H1 (cell line): ENCODE measurements around the gene SLC35F1. TPM values are rescaled to one million over a fixed set of nuclear protein-coding genes. Genes with fewer than 3 reads are reported as not detected.

ENCODE experiments used
- CTCF ChIA-PET: fragments of 300-600 bp; sonication (Branson Sonifier 250); formaldehyde crosslinking; loops from one replicate; lab custom pipeline; 2021; ENCODE audit not compliant: partially characterized antibody; lab: Charles Lee
- POLR2A ChIA-PET: fragments of 300-600 bp; sonication (Branson Sonifier 250); formaldehyde crosslinking; loops from one replicate; lab custom pipeline; 2021; ENCODE audit warnings: inconsistent platforms; ENCODE audit not compliant: partially characterized antibody; lab: Charles Lee
- DNase-seq, 2 experiments: peaks; one replicate each; pipeline versions ENCODE4 v3.0.0 to v3.0.0-alpha.2; 2010 to 2022; ENCODE audit warnings: low spot score in 2 of 2, low read depth in 1 of 2, mixed read lengths in 1 of 2
- FAIRE-seq: peaks from 2 replicates; lab custom pipeline; 2011; peaks lifted over from hg19 to GRCh38; lab: Jason Lieb, UNC
- H2AFZ ChIP-seq: 2 replicates; pipeline ENCODE4 v1.8.1; 2012; ENCODE audit warnings: low read length, inconsistent platforms
- H2AK5ac ChIP-seq: 2 replicates; pipeline ENCODE4 v1.6.1; 2013; ENCODE audit warnings: low read depth, low read length
- H2BK120ac ChIP-seq: replicated peaks from 2 replicates; pipeline ENCODE3; 2013; ENCODE audit warnings: low read depth, low read length, inconsistent platforms
- H2BK12ac ChIP-seq: 2 replicates; pipeline ENCODE4 v1.6.1; 2013; ENCODE audit warnings: low read depth, low read length
- H2BK15ac ChIP-seq: 2 replicates; pipeline ENCODE4 v1.6.1; 2013; ENCODE audit warnings: low read length
- H2BK20ac ChIP-seq: 2 replicates; pipeline ENCODE4 v1.6.1; 2013; ENCODE audit warnings: low read length
- H2BK5ac ChIP-seq: 2 replicates; pipeline ENCODE4 v1.6.1; 2013; ENCODE audit warnings: low read depth, low read length
- H3K14ac ChIP-seq: 2 replicates; pipeline ENCODE4 v1.6.1; 2013; ENCODE audit warnings: inconsistent platforms; ENCODE audit not compliant: insufficient read length
- H3K18ac ChIP-seq: 2 replicates; pipeline ENCODE4 v1.6.1; 2013; ENCODE audit warnings: low read length; ENCODE audit errors: extremely low read depth
- H3K23ac ChIP-seq: 2 replicates; pipeline ENCODE4 v1.6.1; 2013; ENCODE audit warnings: inconsistent platforms; ENCODE audit not compliant: insufficient read length
- H3K23me2 ChIP-seq: 2 replicates; pipeline ENCODE4 v1.6.1; 2013; ENCODE audit warnings: low read depth, low read length
- H3K27ac ChIP-seq: 2 replicates; pipeline ENCODE4 v1.6.1; 2011; ENCODE audit warnings: low read depth, low read length, inconsistent platforms
- H3K27me3 ChIP-seq, 4 experiments: replicated peaks in 1 of 4; 1 replicate in 1 of 4; 2 replicates in 3 of 4; pipeline versions ENCODE4 v1.6.1 to v1.8.1; 2011 to 2013; ENCODE audit warnings: low read length in 3 of 4, mild to moderate bottlenecking in 3 of 4, inconsistent platforms in 2 of 4, mixed read lengths in 2 of 4, moderate library complexity in 1 of 4; ENCODE audit not compliant: control insufficient read depth in 3 of 4, insufficient read depth in 3 of 4; ENCODE audit errors: extremely low read depth in 1 of 4
- H3K36me3 ChIP-seq, 4 experiments: 2 replicates each; pipeline versions ENCODE4 v1.6.1 to v1.8.1; 2011 to 2013; ENCODE audit warnings: mild to moderate bottlenecking in 4 of 4, low read length in 3 of 4, moderate library complexity in 2 of 4, control low read depth in 1 of 4, inconsistent platforms in 1 of 4; ENCODE audit not compliant: insufficient read depth in 4 of 4, control insufficient read depth in 2 of 4
- H3K4ac ChIP-seq: replicated peaks from 2 replicates; pipeline ENCODE3; 2013; ENCODE audit warnings: low read length, low read depth, mixed read lengths, inconsistent platforms; ENCODE audit not compliant: insufficient read length
- H3K4me1 ChIP-seq, 4 experiments: replicated peaks in 1 of 4; 1 replicate in 1 of 4; 2 replicates in 3 of 4; pipeline versions ENCODE4 v1.6.1 to v1.8.1; 2011 to 2013; ENCODE audit warnings: low read length in 3 of 4, inconsistent platforms in 2 of 4, mixed read lengths in 1 of 4; ENCODE audit not compliant: insufficient read depth in 4 of 4, control insufficient read depth in 3 of 4
- H3K4me2 ChIP-seq, 2 experiments: 2 replicates each; pipeline versions ENCODE4 v1.6.1 to v1.8.1; 2011 to 2013; ENCODE audit warnings: low read depth in 2 of 2, low read length in 2 of 2, control low read depth in 1 of 2, inconsistent platforms in 1 of 2, mild to moderate bottlenecking in 1 of 2; ENCODE audit not compliant: insufficient read depth in 1 of 2
- H3K4me3 ChIP-seq, 4 experiments: fragments of 200-600, 300-600 bp in 1 of 4; sonication (generic), shearing (Covaris generic), sonication (Bioruptor Twin) in 1 of 4; 2 replicates each; pipeline versions ENCODE4 v1.5.1 to v1.8.1; 2011 to 2016; ENCODE audit warnings: low read length in 4 of 4, low read depth in 3 of 4, control low read depth in 2 of 4, inconsistent platforms in 2 of 4, mild to moderate bottlenecking in 2 of 4, mixed read lengths in 1 of 4, moderate library complexity in 1 of 4; ENCODE audit not compliant: insufficient read depth in 2 of 4; ENCODE audit errors: extremely low read depth in 1 of 4
- H3K56ac ChIP-seq: replicated peaks from 2 replicates; pipeline ENCODE3; 2013; ENCODE audit warnings: low read depth, mild to moderate bottlenecking, mixed read lengths, low read length, inconsistent platforms; ENCODE audit not compliant: insufficient read length
- H3K79me1 ChIP-seq: 2 replicates; pipeline ENCODE4 v1.6.1; 2013; ENCODE audit warnings: low read depth, low read length, control low read depth
- H3K79me2 ChIP-seq, 2 experiments: 2 replicates each; pipeline versions ENCODE4 v1.6.1 to v1.8.1; 2012 to 2013; ENCODE audit warnings: low read length in 2 of 2, mild to moderate bottlenecking in 2 of 2, inconsistent platforms in 1 of 2; ENCODE audit not compliant: insufficient read depth in 2 of 2, control insufficient read depth in 1 of 2
- H3K9ac ChIP-seq, 4 experiments: replicated peaks in 1 of 4; 1 replicate in 1 of 4; 2 replicates in 3 of 4; pipeline versions ENCODE4 v1.6.1 to v1.8.1; 2011 to 2013; ENCODE audit warnings: low read depth in 3 of 4, low read length in 3 of 4, control low read depth in 2 of 4, mild to moderate bottlenecking in 2 of 4, moderate library complexity in 2 of 4, inconsistent platforms in 1 of 4; ENCODE audit errors: extremely low read depth in 1 of 4
- H3K9me3 ChIP-seq, 2 experiments: 2 replicates each; pipeline versions ENCODE4 v1.6.1 to v1.8.1; 2012 to 2013; ENCODE audit warnings: mild to moderate bottlenecking in 2 of 2, moderate library complexity in 2 of 2, control low read depth in 1 of 2, inconsistent platforms in 1 of 2, low read depth in 1 of 2, low read length in 1 of 2, mixed read lengths in 1 of 2; ENCODE audit not compliant: insufficient read depth in 2 of 2
- H4K20me1 ChIP-seq, 2 experiments: replicated peaks in 1 of 2; 2 replicates each; pipeline versions ENCODE3 to v1.8.1; 2011 to 2013; ENCODE audit warnings: inconsistent platforms in 2 of 2, low read length in 2 of 2, mild to moderate bottlenecking in 1 of 2; ENCODE audit not compliant: insufficient read depth in 2 of 2, control insufficient read depth in 1 of 2
- H4K5ac ChIP-seq: 2 replicates; pipeline ENCODE4 v1.6.1; 2013; ENCODE audit warnings: low read length, low read depth, mixed read lengths, inconsistent platforms; ENCODE audit not compliant: insufficient read length
- H4K8ac ChIP-seq: 2 replicates; pipeline ENCODE4 v1.8.0; 2013; ENCODE audit warnings: mild to moderate bottlenecking, moderate library complexity, low read length, inconsistent platforms; ENCODE audit not compliant: insufficient read depth; ENCODE audit errors: extremely low read depth
- H4K91ac ChIP-seq: replicated peaks from 2 replicates; pipeline ENCODE3; 2013; ENCODE audit warnings: low read length, mixed read lengths, inconsistent platforms; ENCODE audit not compliant: insufficient read length
- RAD21 ChIP-seq, 2 experiments: IDR thresholded peaks in 1 of 2; conservative IDR thresholded peaks in 1 of 2; 2 replicates each; pipeline ENCODE4 v1.6.1; 2011; ENCODE audit warnings: low read depth in 2 of 2, low read length in 2 of 2, improper control_type of control experiment in 1 of 2, inconsistent platforms in 1 of 2, mild to moderate bottlenecking in 1 of 2, moderate library complexity in 1 of 2
- SUZ12 ChIP-seq: fragments of 200-600 bp; sonication (generic); IDR thresholded peaks from 2 replicates; pipeline ENCODE4 v1.6.1; 2012; ENCODE audit warnings: mild to moderate bottlenecking, inconsistent platforms, low read length, moderate library complexity, mixed read lengths
- WGBS, 2 experiments: shearing (Covaris generic) in 1 of 2; methylation state at CpG; one replicate each; pipeline versions ENCODE4 v1.1.6 to v1.1.7; 2013 to 2015; ENCODE audit warnings: low lambda C conversion rate in 2 of 2, mixed read lengths in 2 of 2, inconsistent platforms in 1 of 2, low coverage in 1 of 2, missing lambda C conversion rate in 1 of 2; ENCODE audit not compliant: insufficient replicate concordance in 2 of 2, insufficient coverage in 1 of 2, insufficient read length in 1 of 2; ENCODE audit errors: extremely low coverage in 1 of 2, missing lambda C conversion rate in 1 of 2; 5-methylcytosine and 5-hydroxymethylcytosine counted together
- polyA plus RNA-seq, 7 experiments: library from polyadenylated mRNA; depleted of rRNA in 3 of 7; stranded (reverse) in 5 of 7; unstranded in 2 of 7; fragments of >200 nt in 5 of 7; fragments of 200-250 nt in 2 of 7; gene quantifications; 1 replicate in 5 of 7; 2 replicates in 1 of 7; 4 replicates in 1 of 7; pipeline versions ENCODE4 v1.2.1 to v1.2.3, GENCODE V29; 2011 to 2013; ENCODE audit warnings: missing spikeins in 2 of 7, mixed read lengths in 2 of 7
- total RNA-seq: library from RNA; stranded (reverse); fragmentation: NEBNext Ultra II Directional; extraction: Animal tissue kit (Norgen Biotek cat#: 25700); gene quantifications from 2 replicates; pipeline ENCODE4 v1.2.1, GENCODE V29; 2021
- TF ChIP-seq, protein P1 (sequence below), 3 experiments: IDR thresholded peaks; 1 replicate in 2 of 3; 2 replicates in 1 of 3; pipeline versions ENCODE4 v1.5.1 to v1.6.1; 2011; ENCODE audit warnings: low read length in 3 of 3, mild to moderate bottlenecking in 3 of 3, inconsistent platforms in 2 of 3, low read depth in 1 of 3, moderate library complexity in 1 of 3; ENCODE audit not compliant: insufficient read depth in 1 of 3; ENCODE audit errors: control extremely low read depth in 1 of 3
- TF ChIP-seq, protein P2 (sequence below): IDR thresholded peaks from 2 replicates; pipeline ENCODE4 v1.6.1; 2012; ENCODE audit warnings: low read length, inconsistent platforms

SLC35F1 gene
- total and polyA plus RNA-seq, 2 of the 8 experiments (the other 6 are each of a cell fraction or from before 2014, with no cell fraction given), result 7.0 to 10.0 TPM

DNA sequence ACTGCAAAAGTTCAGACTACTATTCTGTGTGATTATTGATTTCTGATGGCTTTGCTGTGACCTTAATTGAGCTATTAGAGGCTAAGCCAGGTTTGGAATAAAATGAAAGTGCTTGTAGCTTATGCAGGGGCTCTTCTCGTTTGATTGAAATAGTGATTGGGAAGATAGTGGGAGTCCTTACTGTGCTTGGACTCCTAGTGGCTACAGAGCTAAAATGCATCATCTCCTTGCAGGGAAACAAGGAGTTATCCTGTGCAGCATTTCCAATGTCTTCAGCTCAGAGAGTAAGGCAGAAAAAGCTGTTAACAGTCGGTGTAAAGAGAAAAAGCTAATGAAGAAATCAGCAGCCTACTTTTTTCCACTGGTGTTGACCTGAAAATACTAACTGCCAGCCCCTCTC lies 173.5 kb downstream of the SLC35F1 start:
- no peak for DNase-seq
- POLR2A ChIA-PET, result no interaction called here

More for the DNA sequence above, 173.5 kb downstream of the SLC35F1 start:
- no peak overlapping the region for H2BK12ac ChIP-seq
- no peak overlapping the region for H3K27ac ChIP-seq
- H2AK5ac ChIP-seq, result no peak overlapping the region
- no peak overlapping the region for H4K8ac ChIP-seq
- H3K79me1 ChIP-seq, result no peaks in the 10 kb centered on the region
- TF ChIP-seq SUZ12 (no peak), RAD21 (IDR thresholded peaks at IDR 0.05 in 1 of 2, conservative IDR thresholded peaks at IDR 0.05 in 1 of 2; ENCODE audit: low read depth in 2 of 2, low read length in 2 of 2) (peak; percentile 22 to 47; a peak in 3 of 4 replicates)
- TF ChIP-seq, protein P1, sequence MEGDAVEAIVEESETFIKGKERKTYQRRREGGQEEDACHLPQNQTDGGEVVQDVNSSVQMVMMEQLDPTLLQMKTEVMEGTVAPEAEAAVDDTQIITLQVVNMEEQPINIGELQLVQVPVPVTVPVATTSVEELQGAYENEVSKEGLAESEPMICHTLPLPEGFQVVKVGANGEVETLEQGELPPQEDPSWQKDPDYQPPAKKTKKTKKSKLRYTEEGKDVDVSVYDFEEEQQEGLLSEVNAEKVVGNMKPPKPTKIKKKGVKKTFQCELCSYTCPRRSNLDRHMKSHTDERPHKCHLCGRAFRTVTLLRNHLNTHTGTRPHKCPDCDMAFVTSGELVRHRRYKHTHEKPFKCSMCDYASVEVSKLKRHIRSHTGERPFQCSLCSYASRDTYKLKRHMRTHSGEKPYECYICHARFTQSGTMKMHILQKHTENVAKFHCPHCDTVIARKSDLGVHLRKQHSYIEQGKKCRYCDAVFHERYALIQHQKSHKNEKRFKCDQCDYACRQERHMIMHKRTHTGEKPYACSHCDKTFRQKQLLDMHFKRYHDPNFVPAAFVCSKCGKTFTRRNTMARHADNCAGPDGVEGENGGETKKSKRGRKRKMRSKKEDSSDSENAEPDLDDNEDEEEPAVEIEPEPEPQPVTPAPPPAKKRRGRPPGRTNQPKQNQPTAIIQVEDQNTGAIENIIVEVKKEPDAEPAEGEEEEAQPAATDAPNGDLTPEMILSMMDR (IDR thresholded peaks at IDR 0.05; ENCODE audit: control extremely low read depth in 1 of 3, insufficient read depth in 1 of 3, low read depth in 1 of 3, low read length in 3 of 3), result peak in 2 of 3 experiments; percentile 47 to 64; a peak in 3 of 4 replicates
- TF ChIP-seq, protein P2, sequence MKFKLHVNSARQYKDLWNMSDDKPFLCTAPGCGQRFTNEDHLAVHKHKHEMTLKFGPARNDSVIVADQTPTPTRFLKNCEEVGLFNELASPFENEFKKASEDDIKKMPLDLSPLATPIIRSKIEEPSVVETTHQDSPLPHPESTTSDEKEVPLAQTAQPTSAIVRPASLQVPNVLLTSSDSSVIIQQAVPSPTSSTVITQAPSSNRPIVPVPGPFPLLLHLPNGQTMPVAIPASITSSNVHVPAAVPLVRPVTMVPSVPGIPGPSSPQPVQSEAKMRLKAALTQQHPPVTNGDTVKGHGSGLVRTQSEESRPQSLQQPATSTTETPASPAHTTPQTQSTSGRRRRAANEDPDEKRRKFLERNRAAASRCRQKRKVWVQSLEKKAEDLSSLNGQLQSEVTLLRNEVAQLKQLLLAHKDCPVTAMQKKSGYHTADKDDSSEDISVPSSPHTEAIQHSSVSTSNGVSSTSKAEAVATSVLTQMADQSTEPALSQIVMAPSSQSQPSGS, result no peak
- H3K14ac ChIP-seq, result no peak overlapping the region
- no peak overlapping the region for H3K9ac ChIP-seq
- H2BK20ac ChIP-seq, result no peak overlapping the region
- no peaks in the 10 kb centered on the region for H3K27me3 ChIP-seq
- H3K4me1 ChIP-seq, result no peaks in the 10 kb centered on the region
- H3K18ac ChIP-seq, result no peak overlapping the region
- H4K5ac ChIP-seq, result no peak overlapping the region
- FAIRE-seq, result peak; percentile 63
- no peak overlapping the region for H3K4me3 ChIP-seq
- H3K9me3 ChIP-seq, result no peaks in the 10 kb centered on the region
- no peak overlapping the region for H3K23ac ChIP-seq
- H3K23me2 ChIP-seq, result no peaks in the 10 kb centered on the region
- H2BK5ac ChIP-seq, result no peak overlapping the region
- 78% methylated on average over 2 of the region's 2 CpGs; no CpG with 5 or more reads in 1 of the 2 experiments for WGBS, 2 experiments
- no peak overlapping the region for H3K56ac ChIP-seq
- CTCF ChIA-PET, result interaction anchor here (0.8 to 3.9 kb wide), 33 partner anchors 9 to 512 kb away, joined by 3 to 30 read pairs (median 4); no protein-coding TSS in a partner anchor
- H3K79me2 ChIP-seq, result no peaks in the 10 kb centered on the region
- no peak overlapping the region for H2BK120ac ChIP-seq
- no peaks in the 10 kb centered on the region for H3K36me3 ChIP-seq
- no peak overlapping the region for H3K4ac ChIP-seq
- no peak overlapping the region for H4K91ac ChIP-seq
- no peak overlapping the region for H2BK15ac ChIP-seq
- H4K20me1 ChIP-seq, result peaks cover 0 to 2% of the 10 kb centered on the region in 2 experiments
- no peak overlapping the region for H3K4me2 ChIP-seq
- no peak overlapping the region for H2AFZ ChIP-seq
